Measurements from ENCODE around the gene RNF20. TPM values are rescaled to one million over a fixed set of nuclear protein-coding genes. Genes with fewer than 3 reads are reported as not detected.

Gene RNF20
- total and polyA plus RNA-seq, 12 donors = 13.2 to 64.4 (median 54.6) TPM

DNA sequence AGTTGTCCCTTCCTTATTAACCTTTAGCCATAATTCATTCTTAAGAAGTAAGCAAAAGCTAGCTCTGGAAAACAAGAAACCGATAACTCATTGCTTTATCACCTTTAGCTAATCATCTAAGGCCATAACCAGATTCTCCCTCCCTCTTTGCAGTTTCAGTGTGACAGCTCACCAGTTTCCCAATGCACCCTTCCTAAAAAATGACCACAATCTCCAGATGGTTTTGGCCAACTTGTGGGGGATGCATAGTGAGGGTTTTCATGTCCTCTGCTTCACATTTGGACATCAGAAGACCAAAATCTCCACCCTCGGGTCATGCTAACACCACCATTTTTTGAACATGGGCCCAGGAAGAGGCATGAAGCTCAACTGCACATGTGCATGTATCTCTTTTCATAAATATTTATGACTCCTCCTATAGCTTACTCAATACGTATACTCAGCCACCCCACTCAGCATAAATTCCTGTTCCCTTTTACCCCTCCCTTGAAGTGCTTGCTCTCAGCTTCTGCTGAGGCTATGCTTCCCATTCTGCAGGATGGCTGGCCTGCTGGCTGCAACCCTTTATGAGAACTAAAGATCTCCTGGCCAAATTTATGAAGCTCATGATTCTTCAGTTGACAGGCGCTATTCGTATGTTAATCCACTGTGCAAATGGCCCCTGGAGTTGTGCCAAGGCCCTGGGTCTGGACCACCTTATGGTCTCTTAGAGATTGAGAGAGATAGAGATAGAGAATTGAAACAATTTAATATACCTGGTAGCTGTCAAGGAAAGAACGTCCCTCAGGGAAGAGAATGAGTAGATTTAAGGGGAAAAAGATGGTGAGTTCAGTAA is 46.3 kb downstream of the RNF20 start:
- Histone ChIP-seq H3K27me3 (no peaks in the 10 kb centered on the region), H3K27ac (peak overlapping the region in 1 of 10 donors; percentile 41), H3K4me3 (no peak overlapping the region), H3K4me1 (peaks cover 0 to 19% (median 0%) of the 10 kb centered on the region in 9 donors), H3K36me3 (no peaks in the 10 kb centered on the region), H3K9me3 (no peaks in the 10 kb centered on the region)
- WGBS, 2 donors = 85 to 88% methylated on average over 6 of the region's 6 CpGs
- ATAC-seq (peak in 1 of 8 donors; percentile 37), DNase-seq (no peak)
- intact Hi-C loops (cut with DNase I) = no loop called here
- TF ChIP-seq, protein P1, sequence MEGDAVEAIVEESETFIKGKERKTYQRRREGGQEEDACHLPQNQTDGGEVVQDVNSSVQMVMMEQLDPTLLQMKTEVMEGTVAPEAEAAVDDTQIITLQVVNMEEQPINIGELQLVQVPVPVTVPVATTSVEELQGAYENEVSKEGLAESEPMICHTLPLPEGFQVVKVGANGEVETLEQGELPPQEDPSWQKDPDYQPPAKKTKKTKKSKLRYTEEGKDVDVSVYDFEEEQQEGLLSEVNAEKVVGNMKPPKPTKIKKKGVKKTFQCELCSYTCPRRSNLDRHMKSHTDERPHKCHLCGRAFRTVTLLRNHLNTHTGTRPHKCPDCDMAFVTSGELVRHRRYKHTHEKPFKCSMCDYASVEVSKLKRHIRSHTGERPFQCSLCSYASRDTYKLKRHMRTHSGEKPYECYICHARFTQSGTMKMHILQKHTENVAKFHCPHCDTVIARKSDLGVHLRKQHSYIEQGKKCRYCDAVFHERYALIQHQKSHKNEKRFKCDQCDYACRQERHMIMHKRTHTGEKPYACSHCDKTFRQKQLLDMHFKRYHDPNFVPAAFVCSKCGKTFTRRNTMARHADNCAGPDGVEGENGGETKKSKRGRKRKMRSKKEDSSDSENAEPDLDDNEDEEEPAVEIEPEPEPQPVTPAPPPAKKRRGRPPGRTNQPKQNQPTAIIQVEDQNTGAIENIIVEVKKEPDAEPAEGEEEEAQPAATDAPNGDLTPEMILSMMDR (IDR thresholded peaks at IDR 0.05) = no peak

DNA sequence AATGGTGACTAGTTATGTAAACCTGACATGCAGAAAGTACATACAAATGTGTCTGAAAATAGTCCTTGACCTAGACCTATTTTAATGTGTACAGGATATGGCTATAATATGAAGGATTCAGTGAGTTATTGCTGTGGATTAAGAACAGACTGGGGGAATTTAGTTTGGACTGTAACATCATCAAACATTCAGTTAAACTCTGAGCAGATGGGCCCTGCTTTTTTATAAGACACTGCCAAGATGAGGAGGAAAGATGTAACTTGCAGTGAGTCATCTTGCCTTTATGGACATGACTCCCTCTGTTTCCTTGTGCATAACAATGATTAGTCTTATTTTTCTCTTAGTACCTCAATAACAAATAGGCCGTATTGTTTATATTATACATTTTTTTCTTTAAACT is 48.9 kb downstream of the RNF20 start:
- intact Hi-C loops (cut with DNase I) = no loop called here
- TF ChIP-seq, protein P1 (IDR thresholded peaks at IDR 0.05) = no peak
- 75 to 88% methylated on average over 1 of the region's 1 CpG for WGBS, 2 donors

DNA sequence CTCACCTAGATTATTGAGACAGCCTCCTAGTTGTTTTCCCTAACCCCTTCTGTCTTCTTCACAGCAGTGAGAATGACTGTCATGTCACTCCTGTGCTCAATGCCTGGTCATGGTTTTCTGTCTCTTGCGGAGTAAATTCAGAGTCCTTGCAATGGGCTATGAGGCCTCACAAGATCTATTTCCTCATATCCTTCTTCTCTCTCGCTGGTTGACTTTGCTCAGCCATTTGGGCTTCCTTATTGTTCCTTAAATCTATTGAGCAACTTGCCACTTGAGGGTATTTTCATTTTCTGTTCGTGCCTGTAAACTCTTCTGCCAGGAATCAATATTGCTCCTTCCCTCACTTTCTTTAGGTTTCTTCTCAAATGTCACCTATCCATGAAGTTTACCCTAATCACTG is 52.1 kb downstream of the RNF20 start:
- DNase-seq (no peak), ATAC-seq (peak in 5 of 8 donors; percentile 19 to 55 (median 39))
- intact Hi-C loops (cut with DNase I) = no loop called here
- 48 to 55% methylated on average over 3 of the region's 3 CpGs for WGBS, 2 donors
- Histone ChIP-seq H3K4me3 (peak overlapping the region in 1 of 10 donors; percentile 4), H3K27me3 (peaks cover 0 to 3% (median 0%) of the 10 kb centered on the region in 7 donors), H3K27ac (peak overlapping the region in 1 of 10 donors; percentile 77), H3K4me1 (peaks cover 0 to 13% (median 0%) of the 10 kb centered on the region in 9 donors), H3K9me3 (no peaks in the 10 kb centered on the region), H3K36me3 (no peaks in the 10 kb centered on the region)
- TF ChIP-seq, protein P1 (IDR thresholded peaks at IDR 0.05) = no peak

More for the DNA sequence above, 48.9 kb downstream of the RNF20 start:
- no peak overlapping the region for H3K27ac ChIP-seq
- H3K27me3 ChIP-seq = no peaks in the 10 kb centered on the region
- H3K9me3 ChIP-seq = no peaks in the 10 kb centered on the region
- no peaks in the 10 kb centered on the region for H3K36me3 ChIP-seq
- DNase-seq (no peak), ATAC-seq (no peak)
- peaks cover 0 to 32% (median 0%) of the 10 kb centered on the region in 9 donors for H3K4me1 ChIP-seq
- no peak overlapping the region for H3K4me3 ChIP-seq

DNA sequence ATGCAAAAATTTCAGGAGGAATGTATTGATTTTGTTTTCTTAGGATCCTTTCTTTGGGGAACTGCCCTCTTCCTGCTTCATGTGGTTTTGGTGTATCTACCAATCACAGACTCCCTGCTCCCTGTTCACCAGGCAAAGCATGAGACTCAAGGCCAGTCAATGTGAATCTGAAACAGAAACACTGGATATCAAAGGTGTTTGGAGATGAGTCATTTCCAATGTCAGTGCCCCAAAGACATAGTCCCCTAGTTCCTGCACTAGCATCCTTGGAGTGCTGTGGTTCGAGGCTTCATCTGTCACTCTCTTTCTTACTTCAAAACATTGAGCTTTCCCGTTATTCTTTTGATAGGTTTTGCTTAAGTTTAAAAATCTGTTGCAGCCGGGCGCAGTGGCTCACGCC is 53.0 kb downstream of the RNF20 start:
- no peak for DNase-seq
- Histone ChIP-seq H3K27ac (peak overlapping the region in 1 of 10 donors; percentile 77), H3K4me1 (peaks cover 0 to 13% (median 0%) of the 10 kb centered on the region in 9 donors), H3K9me3 (no peaks in the 10 kb centered on the region), H3K27me3 (peaks cover 0 to 3% (median 0%) of the 10 kb centered on the region in 7 donors), H3K36me3 (no peaks in the 10 kb centered on the region), H3K4me3 (no peak overlapping the region)
- WGBS, 2 donors = 71 to 92% methylated on average over 5 of the region's 5 CpGs
- intact Hi-C loops (cut with DNase I) = no loop called here
- TF ChIP-seq, protein P1 (IDR thresholded peaks at IDR 0.05) = no peak
- no peak for ATAC-seq

All from heart right ventricle (tissue), 16 donors.